IMR-90 (cell line): Measurements from ENCODE around the gene CCND3. TPM values are rescaled to one million over a fixed set of nuclear protein-coding genes. Genes with fewer than 3 reads are reported as not detected.

ENCODE experiments used
- ATAC-seq: fragments of 200-7000 bp; cut with Tn5 transposase; 2 replicates; pipeline ENCODE4 v1.9.1; 2020; ENCODE audit warnings: low read depth, mild to moderate bottlenecking, moderate library complexity
- BruUV-seq: library from RNA; stranded (reverse); fragments of 400-500 nt; replicated peaks from 2 replicates; lab custom pipeline; 2021; lab: Mats Ljungman, UMichigan
- CTCF ChIA-PET: fragments of 300-600 bp; formaldehyde crosslinking; extraction: SDS; loops from one replicate; lab custom pipeline; 2021; ENCODE audit warnings: antibody characterized with exemption; lab: Yijun Ruan, JAX
- POLR2A ChIA-PET: fragments of 300-600 bp; sonication (Branson Sonifier 250); formaldehyde crosslinking; loops from one replicate; lab custom pipeline; 2022; ENCODE audit warnings: antibody characterized with exemption; ENCODE audit not compliant: unreplicated experiment; lab: Charles Lee
- DNase-seq: peaks from one replicate; pipeline ENCODE4 v3.0.0; 2013
- H2AFZ ChIP-seq: replicated peaks from 2 replicates; pipeline ENCODE3; 2013; ENCODE audit warnings: low read length, mild to moderate bottlenecking; ENCODE audit not compliant: poor library complexity
- H2AK5ac ChIP-seq: 2 replicates; pipeline ENCODE4 v1.6.1; 2013; ENCODE audit warnings: low read depth, low read length, inconsistent platforms
- H2AK9ac ChIP-seq: replicated peaks from 2 replicates; pipeline ENCODE3; 2013; ENCODE audit warnings: mild to moderate bottlenecking, low read depth, low read length, moderate library complexity; ENCODE audit not compliant: poor library complexity
- H2BK120ac ChIP-seq: 2 replicates; pipeline ENCODE4 v1.6.1; 2013; ENCODE audit warnings: low read depth, low read length, inconsistent platforms
- H2BK15ac ChIP-seq: 3 replicates; pipeline ENCODE4 v1.6.1; 2013; ENCODE audit warnings: low read depth, low read length, inconsistent platforms
- H2BK20ac ChIP-seq: 2 replicates; pipeline ENCODE4 v1.6.1; 2013; ENCODE audit warnings: low read depth, mild to moderate bottlenecking, inconsistent platforms, low read length, moderate library complexity
- H2BK5ac ChIP-seq: 2 replicates; pipeline ENCODE4 v1.6.1; 2013; ENCODE audit warnings: mild to moderate bottlenecking, low read depth, low read length, inconsistent platforms; ENCODE audit not compliant: poor library complexity, severe bottlenecking
- H3K14ac ChIP-seq: replicated peaks from 2 replicates; pipeline ENCODE4 v1.6.1; 2013; ENCODE audit warnings: low read depth, low read length, inconsistent platforms
- H3K18ac ChIP-seq: 2 replicates; pipeline ENCODE4 v1.6.1; 2013; ENCODE audit warnings: low read depth, low read length, control low read depth
- H3K23ac ChIP-seq: 2 replicates; pipeline ENCODE4 v1.6.1; 2013; ENCODE audit warnings: low read depth, low read length, inconsistent platforms
- H3K27ac ChIP-seq: 2 replicates; pipeline ENCODE4 v1.5.1; 2013; ENCODE audit warnings: mild to moderate bottlenecking, control low read depth, low read length; ENCODE audit not compliant: insufficient read depth
- H3K27me3 ChIP-seq: 2 replicates; pipeline ENCODE4 v1.6.1; 2013; ENCODE audit warnings: low read length; ENCODE audit not compliant: control insufficient read depth, insufficient read depth
- H3K36me3 ChIP-seq: 2 replicates; pipeline ENCODE4 v1.6.1; 2013; ENCODE audit warnings: low read length, mixed read lengths; ENCODE audit not compliant: control insufficient read depth, insufficient read depth
- H3K4ac ChIP-seq: 2 replicates; pipeline ENCODE4 v1.6.1; 2013; ENCODE audit warnings: low read depth, low read length, inconsistent platforms
- H3K4me1 ChIP-seq: 2 replicates; pipeline ENCODE4 v1.6.1; 2013; ENCODE audit warnings: low read length, mixed read lengths; ENCODE audit not compliant: control insufficient read depth, insufficient read depth
- H3K4me2 ChIP-seq: 2 replicates; pipeline ENCODE4 v1.6.1; 2013; ENCODE audit warnings: low read depth, mild to moderate bottlenecking, control low read depth, low read length, moderate library complexity
- H3K4me3 ChIP-seq: 2 replicates; pipeline ENCODE4 v1.5.1; 2013; ENCODE audit warnings: low read depth, mild to moderate bottlenecking, control low read depth, low read length, moderate library complexity; ENCODE audit not compliant: insufficient read depth
- H3K56ac ChIP-seq: 2 replicates; pipeline ENCODE4 v1.6.1; 2013; ENCODE audit warnings: low read length, inconsistent platforms; ENCODE audit not compliant: insufficient read depth; ENCODE audit errors: extremely low read depth
- H3K79me1 ChIP-seq, 2 experiments: 2 replicates each; pipeline ENCODE4 v1.6.1; 2013; ENCODE audit warnings: low read length in 2 of 2, inconsistent platforms in 1 of 2, low read depth in 1 of 2
- H3K9ac ChIP-seq: 2 replicates; pipeline ENCODE4 v1.6.1; 2013; ENCODE audit warnings: low read depth, low read length, control low read depth
- H3K9me1 ChIP-seq: 2 replicates; pipeline ENCODE4 v1.6.1; 2013; ENCODE audit warnings: low read length, inconsistent platforms; ENCODE audit not compliant: insufficient read depth
- H3K9me3 ChIP-seq: 2 replicates; pipeline ENCODE4 v1.6.1; 2013; ENCODE audit warnings: low read length; ENCODE audit not compliant: control insufficient read depth, insufficient read depth
- H4K20me1 ChIP-seq: 2 replicates; pipeline ENCODE4 v1.6.1; 2013; ENCODE audit warnings: low read length, inconsistent platforms; ENCODE audit not compliant: insufficient read depth
- H4K5ac ChIP-seq: 2 replicates; pipeline ENCODE4 v1.6.1; 2013; ENCODE audit warnings: mild to moderate bottlenecking, low read depth, low read length, control low read depth
- H4K8ac ChIP-seq, 2 experiments: 2 replicates each; pipeline ENCODE4 v1.6.1; 2013; ENCODE audit warnings: low read depth in 2 of 2, low read length in 2 of 2, control low read depth in 1 of 2, inconsistent platforms in 1 of 2
- H4K91ac ChIP-seq: 2 replicates; pipeline ENCODE4 v1.6.1; 2013; ENCODE audit warnings: low read depth, low read length, inconsistent platforms; ENCODE audit not compliant: insufficient read depth
- CTCF ChIP-seq: conservative IDR thresholded peaks from 2 replicates; pipeline ENCODE4 v1.5.1; 2012; ENCODE audit warnings: mild to moderate bottlenecking, low read depth, low read length, improper control_type of control experiment
- MAZ ChIP-seq: IDR thresholded peaks from 2 replicates; pipeline ENCODE4 v1.6.1; 2012; ENCODE audit warnings: low read depth, mild to moderate bottlenecking, low read length, improper control_type of control experiment, moderate library complexity, borderline replicate concordance
- RCOR1 ChIP-seq: IDR thresholded peaks from 2 replicates; pipeline ENCODE4 v1.6.1; 2012; ENCODE audit warnings: mild to moderate bottlenecking, low read length, improper control_type of control experiment; ENCODE audit not compliant: insufficient replicate concordance
- WGBS, 2 experiments: methylation state at CpG; one replicate each; pipeline versions ENCODE4 v1.1.5 to v1.1.7; 2013; ENCODE audit warnings: missing lambda C conversion rate in 2 of 2; ENCODE audit not compliant: insufficient read length in 1 of 2; ENCODE audit errors: extremely low coverage in 2 of 2; 5-methylcytosine and 5-hydroxymethylcytosine counted together
- dilution Hi-C: fragments of 300-500 bp; cut with HindIII; formaldehyde crosslinking; loops from one replicate; pipeline ENCODE4 v1.14.3; 2018; ENCODE audit warnings: low sequenced_read_pairs; ENCODE audit not compliant: unreplicated experiment
- in situ Hi-C: fragments of 300-500 bp; cut with MboI; formaldehyde crosslinking; loops from 3 replicates; pipeline ENCODE4 v1.14.3; 2019; ENCODE audit warnings: low sequenced_read_pairs, inconsistent platforms, mixed read lengths
- intact Hi-C: fragments of 100-400 bp; cut with micrococcal nuclease; formaldehyde crosslinking; loops from 2 replicates; pipeline ENCODE4 v1.10.0; 2022
- polyA plus RNA-seq, 3 experiments: library from polyadenylated mRNA; depleted of rRNA; stranded (reverse); fragments of >200 nt; gene quantifications; 2 replicates each; pipeline ENCODE4 v1.2.3, GENCODE V29; 2012; ENCODE audit warnings: low replicate concordance in 1 of 3
- total RNA-seq: library from RNA; depleted of rRNA; stranded (reverse); fragments of >200 nt; gene quantifications from 2 replicates; pipeline ENCODE4 v1.2.3, GENCODE V29; 2012

The CCND3 gene
- total and polyA plus RNA-seq, 2 of the 4 experiments (the other 2 are of a cell fraction) = 19.2 to 61.9 TPM

GRCh38 chr6:41938590-41939175 lies 2.9 kb downstream of the CCND3 start:
- Histone ChIP-seq H3K9me3 (no peaks in the 10 kb centered on the region), H3K79me1 (peaks cover 19 to 64% of the 10 kb centered on the region in 2 experiments; a peak in 3 of 4 replicates), H2BK15ac (peak overlapping the region; percentile 34; the same call in 1 of the 3 replicates), H2AFZ (peak overlapping the region; percentile 75), H3K4me3 (no peak overlapping the region), H3K9me1 (peaks cover 11% of the 10 kb centered on the region; the same call in 1 of the 2 replicates), H3K4me2 (peak overlapping the region; percentile 65), H3K4ac (peak overlapping the region; percentile 74), H3K27ac (peak overlapping the region; percentile 76; the same call in 1 of the 2 replicates), H3K14ac (peak overlapping the region; percentile 84), H3K18ac (peak overlapping the region; percentile 49), H2BK20ac (peak overlapping the region; percentile 33; the same call in 1 of the 2 replicates), H2BK5ac (peak overlapping the region; percentile 78), H2AK9ac (peak overlapping the region; percentile 99), H2BK120ac (peak overlapping the region; percentile 19; the same call in 1 of the 2 replicates), H4K91ac (peak overlapping the region; percentile 76; the same call in 1 of the 2 replicates), H3K56ac (no peak overlapping the region), H4K8ac (peak overlapping the region; percentile 21 to 68; a peak in 3 of 4 replicates), H4K5ac (peak overlapping the region; percentile 65), H4K20me1 (peaks cover 54% of the 10 kb centered on the region), H2AK5ac (peak overlapping the region; percentile 85; the same call in 1 of the 2 replicates), H3K27me3 (no peaks in the 10 kb centered on the region), H3K23ac (peak overlapping the region; percentile 76; the same call in 1 of the 2 replicates), H3K4me1 (peaks cover 30% of the 10 kb centered on the region), H3K36me3 (peaks cover 23% of the 10 kb centered on the region), H3K9ac (peak overlapping the region; percentile 12)
- BruUV-seq = no TSS peak
- in situ Hi-C loops (loop anchor here (5.0 to 10.0 kb wide), 2 partner anchors 104 to 154 kb away; partner anchors contain the start of genes PRICKLE4 and TOMM6), dilution Hi-C loops (no loop called here), intact Hi-C loops (loop anchor here (5.0 kb wide), 2 partner anchors 136 to 156 kb away; partner anchors contain the start of gene PRICKLE4)
- POLR2A ChIA-PET = interaction anchor here (0.7 kb wide), 1 partner anchor 397 kb away, joined by 4 read pairs; no protein-coding TSS in a partner anchor
- no peak for TF ChIP-seq MAZ
- no peak for TF ChIP-seq RCOR1
- 0 out of 2 replicates have a peak, but pooled peaks have one; percentile 4 for TF ChIP-seq CTCF
- no peak for ATAC-seq
- CTCF ChIA-PET = interaction anchor here (0.6 to 1.5 kb wide), 6 partner anchors 18 to 151 kb away, joined by 3 to 5 read pairs (median 4); partner anchors contain the start of genes BYSL, MED20 and TOMM6
- 57% methylated on average over 1 of the region's 5 CpGs; no CpG with 5 or more reads in 1 of the 2 experiments for WGBS, 2 experiments
- no peak for DNase-seq
